SU-DHL-6 (cell line): Measurements from ENCODE around the gene PPP2R2B.

Source experiments
- EZH2phosphoT487 ChIP-seq: fragments of 200-600 bp; sonication (generic), shearing (Covaris generic); conservative IDR thresholded peaks from 2 replicates; pipeline ENCODE4 v1.6.1; 2018; ENCODE audit warnings: mild to moderate bottlenecking, antibody characterized with exemption, low read length, moderate library complexity, mixed read lengths
- TF ChIP-seq, protein P1 (sequence below): fragments of 200-600 bp; sonication (generic); IDR thresholded peaks from one replicate; pipeline ENCODE4 v1.5.1; 2017; ENCODE audit warnings: antibody characterized with exemption, mild to moderate bottlenecking, low read length, moderate library complexity; ENCODE audit not compliant: insufficient read depth, poor library complexity, severe bottlenecking

DNA sequence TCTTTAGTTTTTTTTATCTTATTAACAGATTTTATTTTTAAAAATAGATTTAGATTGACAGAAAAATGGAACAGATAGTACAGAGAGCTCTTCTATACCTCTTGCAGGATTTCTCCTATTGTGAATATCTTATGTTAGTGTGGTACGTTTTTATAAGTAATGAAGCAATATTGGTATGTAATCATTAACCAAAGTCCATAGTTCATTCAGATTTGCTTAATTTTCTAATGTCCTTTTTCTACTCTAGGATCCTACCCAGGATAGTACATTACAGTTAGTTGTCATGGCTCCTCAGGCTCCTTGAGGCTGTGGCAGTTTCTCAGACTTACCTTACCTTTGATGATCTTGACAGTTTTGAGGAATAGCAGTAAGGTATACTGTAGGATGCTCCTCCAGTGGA is 30.4 kb downstream of the PPP2R2B start:
- TF ChIP-seq, protein P1, sequence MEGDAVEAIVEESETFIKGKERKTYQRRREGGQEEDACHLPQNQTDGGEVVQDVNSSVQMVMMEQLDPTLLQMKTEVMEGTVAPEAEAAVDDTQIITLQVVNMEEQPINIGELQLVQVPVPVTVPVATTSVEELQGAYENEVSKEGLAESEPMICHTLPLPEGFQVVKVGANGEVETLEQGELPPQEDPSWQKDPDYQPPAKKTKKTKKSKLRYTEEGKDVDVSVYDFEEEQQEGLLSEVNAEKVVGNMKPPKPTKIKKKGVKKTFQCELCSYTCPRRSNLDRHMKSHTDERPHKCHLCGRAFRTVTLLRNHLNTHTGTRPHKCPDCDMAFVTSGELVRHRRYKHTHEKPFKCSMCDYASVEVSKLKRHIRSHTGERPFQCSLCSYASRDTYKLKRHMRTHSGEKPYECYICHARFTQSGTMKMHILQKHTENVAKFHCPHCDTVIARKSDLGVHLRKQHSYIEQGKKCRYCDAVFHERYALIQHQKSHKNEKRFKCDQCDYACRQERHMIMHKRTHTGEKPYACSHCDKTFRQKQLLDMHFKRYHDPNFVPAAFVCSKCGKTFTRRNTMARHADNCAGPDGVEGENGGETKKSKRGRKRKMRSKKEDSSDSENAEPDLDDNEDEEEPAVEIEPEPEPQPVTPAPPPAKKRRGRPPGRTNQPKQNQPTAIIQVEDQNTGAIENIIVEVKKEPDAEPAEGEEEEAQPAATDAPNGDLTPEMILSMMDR: no peak
- TF ChIP-seq EZH2phosphoT487: no peak
